SU-DHL-6 (cell line): ENCODE results near the gene CPAMD8.

Experiments used
- H2AFZ ChIP-seq: fragments of 200-600 bp; sonication (generic); 2 replicates; pipeline ENCODE4 v1.6.1; 2014; ENCODE audit warnings: low read depth, mild to moderate bottlenecking, moderate library complexity, mixed read lengths, antibody characterized with exemption, low read length; ENCODE audit not compliant: severe bottlenecking
- H3F3A ChIP-seq: fragments of 200-600 bp; shearing (Covaris generic); 2 replicates; pipeline ENCODE4 v1.6.0; 2016; ENCODE audit warnings: antibody characterized with exemption, mild to moderate bottlenecking; ENCODE audit not compliant: insufficient read depth
- H3K27ac ChIP-seq: fragments of 200-600 bp; sonication (generic); 2 replicates; pipeline ENCODE4 v1.5.1; 2016; ENCODE audit warnings: low read depth, mild to moderate bottlenecking, low read length, moderate library complexity, mixed read lengths
- H3K27me3 ChIP-seq: fragments of 200-600 bp; sonication (generic), shearing (Covaris generic); 2 replicates; pipeline ENCODE4 v1.6.0; 2014; ENCODE audit warnings: mild to moderate bottlenecking, low read length
- H3K36me3 ChIP-seq: fragments of 200-600 bp; sonication (generic); 2 replicates; pipeline ENCODE4 v1.6.1; 2014; ENCODE audit warnings: mild to moderate bottlenecking, low read length, mixed read lengths
- H3K4me2 ChIP-seq: fragments of 300-600, 200-600 bp; shearing (Covaris generic), sonication (generic); 2 replicates; pipeline ENCODE4 v1.6.0; 2014; ENCODE audit warnings: low read length, low read depth, mild to moderate bottlenecking; ENCODE audit not compliant: poor library complexity, severe bottlenecking
- H3K4me3 ChIP-seq: fragments of 200-600 bp; sonication (generic); 2 replicates; pipeline ENCODE4 v1.5.1; 2014; ENCODE audit warnings: antibody characterized with exemption, low read length, mild to moderate bottlenecking, mixed read lengths; ENCODE audit not compliant: insufficient read depth, poor library complexity, severe bottlenecking
- H3K79me2 ChIP-seq: fragments of 200-600 bp; sonication (generic); 2 replicates; pipeline ENCODE4 v1.6.1; 2014; ENCODE audit warnings: mild to moderate bottlenecking, low read length, moderate library complexity; ENCODE audit not compliant: insufficient read depth
- H3K9ac ChIP-seq: fragments of 200-600 bp; sonication (generic); 2 replicates; pipeline ENCODE4 v1.7.0; 2014; ENCODE audit warnings: mild to moderate bottlenecking, low read length
- H3K9me2 ChIP-seq: fragments of 200-600 bp; sonication (generic); replicated peaks from 2 replicates; pipeline ENCODE4 v1.6.1; 2014; ENCODE audit warnings: low read length; ENCODE audit not compliant: insufficient read depth
- H3K9me3 ChIP-seq: fragments of 200-600 bp; sonication (generic); 2 replicates; pipeline ENCODE4 v1.6.1; 2014; ENCODE audit warnings: low read length, mixed read lengths; ENCODE audit not compliant: insufficient read depth
- H4K20me1 ChIP-seq: fragments of 200-600 bp; sonication (generic); 2 replicates; pipeline ENCODE4 v1.6.1; 2014; ENCODE audit warnings: low read depth, mild to moderate bottlenecking, antibody characterized with exemption, low read length, moderate library complexity, mixed read lengths
- CTCF ChIP-seq: fragments of 200-600 bp; sonication (generic); IDR thresholded peaks from one replicate; pipeline ENCODE4 v1.5.1; 2017; ENCODE audit warnings: antibody characterized with exemption, mild to moderate bottlenecking, low read length, moderate library complexity; ENCODE audit not compliant: insufficient read depth, poor library complexity, severe bottlenecking
- EZH2phosphoT487 ChIP-seq: fragments of 200-600 bp; sonication (generic), shearing (Covaris generic); conservative IDR thresholded peaks from 2 replicates; pipeline ENCODE4 v1.6.1; 2018; ENCODE audit warnings: mild to moderate bottlenecking, antibody characterized with exemption, low read length, moderate library complexity, mixed read lengths

Gene CPAMD8

DNA sequence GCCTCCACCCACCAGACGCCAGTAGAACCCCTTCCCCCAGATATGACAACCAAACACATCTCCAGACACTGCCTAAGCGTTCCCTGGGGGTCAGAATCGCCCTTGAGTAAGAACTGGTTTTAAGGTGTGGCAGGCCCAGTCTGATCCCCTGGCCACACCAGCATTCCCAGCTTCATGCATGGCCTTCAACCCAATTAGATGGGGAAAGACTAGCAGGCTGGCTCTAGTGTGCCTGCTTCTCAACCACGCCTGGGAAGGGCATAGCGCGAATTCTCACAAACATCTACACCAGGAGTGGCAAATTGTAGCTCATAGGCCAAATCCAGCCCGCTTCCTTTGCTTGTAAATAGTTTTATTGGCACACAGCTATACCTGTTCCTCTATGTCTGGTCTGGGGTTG lies 35.1 kb upstream of the CPAMD8 start:
- H3K4me2 ChIP-seq: no peak overlapping the region
- H4K20me1 ChIP-seq: peaks cover 21% of the 10 kb centered on the region; the same call in 1 of the 2 replicates
- no peaks in the 10 kb centered on the region for H3K27me3 ChIP-seq
- no peaks in the 10 kb centered on the region for H3K9me3 ChIP-seq
- H2AFZ ChIP-seq: no peak overlapping the region
- TF ChIP-seq CTCF (no peak), EZH2phosphoT487 (no peak)
- H3K4me3 ChIP-seq: no peak overlapping the region
- H3K9ac ChIP-seq: no peak overlapping the region
- no peaks in the 10 kb centered on the region for H3K9me2 ChIP-seq
- H3K36me3 ChIP-seq: peaks cover 12% of the 10 kb centered on the region; the same call in 1 of the 2 replicates
- H3K79me2 ChIP-seq: peaks cover 64% of the 10 kb centered on the region
- no peak overlapping the region for H3K27ac ChIP-seq
- no peaks in the 10 kb centered on the region for H3F3A ChIP-seq

GRCh38 chr19:17061205-17061604 lies 34.6 kb upstream of the CPAMD8 start:
- Histone ChIP-seq H3K36me3 (peaks cover 10% of the 10 kb centered on the region; the same call in 1 of the 2 replicates), H3K27ac (no peak overlapping the region), H3K79me2 (peaks cover 59% of the 10 kb centered on the region), H2AFZ (no peak overlapping the region), H3K9ac (no peak overlapping the region), H3K9me2 (no peaks in the 10 kb centered on the region), H3K9me3 (no peaks in the 10 kb centered on the region), H3K4me2 (no peak overlapping the region), H4K20me1 (peaks cover 21% of the 10 kb centered on the region; the same call in 1 of the 2 replicates), H3K27me3 (no peaks in the 10 kb centered on the region), H3F3A (no peaks in the 10 kb centered on the region), H3K4me3 (no peak overlapping the region)
- TF ChIP-seq EZH2phosphoT487: no peak
- no peak for TF ChIP-seq CTCF

GRCh38 chr19:17060802-17061201 lies 34.2 kb upstream of the CPAMD8 start:
- peaks cover 10% of the 10 kb centered on the region; the same call in 1 of the 2 replicates for H3K36me3 ChIP-seq
- no peak overlapping the region for H3K9ac ChIP-seq
- no peak overlapping the region for H2AFZ ChIP-seq
- H3K9me2 ChIP-seq: no peaks in the 10 kb centered on the region
- H3K4me3 ChIP-seq: no peak overlapping the region
- peaks cover 21% of the 10 kb centered on the region; the same call in 1 of the 2 replicates for H4K20me1 ChIP-seq
- no peak overlapping the region for H3K27ac ChIP-seq
- no peak overlapping the region for H3K4me2 ChIP-seq
- H3K79me2 ChIP-seq: peaks cover 55% of the 10 kb centered on the region
- no peaks in the 10 kb centered on the region for H3K9me3 ChIP-seq
- no peaks in the 10 kb centered on the region for H3K27me3 ChIP-seq
- no peaks in the 10 kb centered on the region for H3F3A ChIP-seq
- no peak for TF ChIP-seq EZH2phosphoT487
- TF ChIP-seq CTCF: no peak

DNA sequence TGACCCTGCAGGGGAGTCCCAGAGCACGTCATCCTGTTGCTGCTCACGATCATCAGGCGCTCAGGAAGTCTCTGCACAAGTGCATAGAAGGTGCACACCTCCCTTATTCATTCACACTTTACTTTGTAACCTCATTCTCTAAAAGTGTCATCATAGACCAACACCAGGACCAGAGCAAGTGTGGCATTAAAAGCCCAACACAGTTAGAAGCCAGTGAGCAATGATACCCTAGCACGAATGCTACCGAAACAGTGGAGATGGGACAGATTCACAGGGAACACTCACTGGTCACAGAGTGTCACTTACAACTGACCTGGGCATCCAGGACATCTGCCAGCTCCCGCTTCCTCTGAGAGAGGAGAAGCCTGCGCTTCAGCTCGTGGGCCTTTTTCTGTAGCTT lies 31.6 kb upstream of the CPAMD8 start:
- H3F3A ChIP-seq: no peaks in the 10 kb centered on the region
- H2AFZ ChIP-seq: no peak overlapping the region
- H3K9me3 ChIP-seq: no peaks in the 10 kb centered on the region
- H3K36me3 ChIP-seq: peaks cover 3% of the 10 kb centered on the region; the same call in 1 of the 2 replicates
- no peak overlapping the region for H3K4me2 ChIP-seq
- no peaks in the 10 kb centered on the region for H3K9me2 ChIP-seq
- no peak for TF ChIP-seq EZH2phosphoT487
- no peak for TF ChIP-seq CTCF
- 0 out of 2 replicates have a peak, but pooled peaks cover 5% of the 10 kb centered on the region for H4K20me1 ChIP-seq
- H3K27me3 ChIP-seq: no peaks in the 10 kb centered on the region
- no peak overlapping the region for H3K9ac ChIP-seq
- no peak overlapping the region for H3K27ac ChIP-seq
- H3K79me2 ChIP-seq: peaks cover 29% of the 10 kb centered on the region
- no peak overlapping the region for H3K4me3 ChIP-seq
